ENCODE data around the gene GPATCH2L. TPM values are rescaled to one million over a fixed set of nuclear protein-coding genes. Genes with fewer than 3 reads are reported as not detected.

GPATCH2L gene
- total RNA-seq, 6 donors from 2014 or later = 22.4 to 52.0 (median 39.5) TPM

DNA sequence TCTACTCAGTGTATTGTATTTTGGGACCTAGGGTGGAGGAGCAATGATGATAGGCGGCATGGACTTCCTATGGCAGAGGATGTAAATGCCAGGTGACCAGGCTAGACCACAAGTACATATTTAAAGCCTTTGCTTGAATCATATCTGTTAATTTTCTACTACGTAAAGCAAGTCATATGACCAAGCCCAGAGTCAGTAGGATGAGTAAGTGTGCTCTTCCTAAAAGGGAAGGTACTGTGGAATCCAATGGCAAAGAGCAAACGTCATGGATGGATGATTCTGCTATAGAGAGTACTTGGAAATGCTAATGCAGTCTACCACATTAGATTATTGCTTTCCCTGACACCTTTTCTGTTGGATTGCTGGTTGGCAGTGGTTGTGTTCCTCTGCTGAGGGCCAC, 16.8 kb downstream of the GPATCH2L start:
- Histone ChIP-seq H3K9me3 (no peaks in the 10 kb centered on the region), H3K4me3 (no peak overlapping the region), H3K36me3 (peaks cover 7 to 70% (median 35%) of the 10 kb centered on the region in 4 donors), H3K27ac (no peak overlapping the region), H3K27me3 (no peaks in the 10 kb centered on the region), H3K4me1 (no peaks in the 10 kb centered on the region)
- TF ChIP-seq POLR2A (IDR thresholded peaks at IDR 0.05) (no peak), POLR2AphosphoS5 (IDR thresholded peaks at IDR 0.05) (no peak), EP300 (IDR thresholded peaks at IDR 0.05) (no peak)
- TF ChIP-seq, protein P1, sequence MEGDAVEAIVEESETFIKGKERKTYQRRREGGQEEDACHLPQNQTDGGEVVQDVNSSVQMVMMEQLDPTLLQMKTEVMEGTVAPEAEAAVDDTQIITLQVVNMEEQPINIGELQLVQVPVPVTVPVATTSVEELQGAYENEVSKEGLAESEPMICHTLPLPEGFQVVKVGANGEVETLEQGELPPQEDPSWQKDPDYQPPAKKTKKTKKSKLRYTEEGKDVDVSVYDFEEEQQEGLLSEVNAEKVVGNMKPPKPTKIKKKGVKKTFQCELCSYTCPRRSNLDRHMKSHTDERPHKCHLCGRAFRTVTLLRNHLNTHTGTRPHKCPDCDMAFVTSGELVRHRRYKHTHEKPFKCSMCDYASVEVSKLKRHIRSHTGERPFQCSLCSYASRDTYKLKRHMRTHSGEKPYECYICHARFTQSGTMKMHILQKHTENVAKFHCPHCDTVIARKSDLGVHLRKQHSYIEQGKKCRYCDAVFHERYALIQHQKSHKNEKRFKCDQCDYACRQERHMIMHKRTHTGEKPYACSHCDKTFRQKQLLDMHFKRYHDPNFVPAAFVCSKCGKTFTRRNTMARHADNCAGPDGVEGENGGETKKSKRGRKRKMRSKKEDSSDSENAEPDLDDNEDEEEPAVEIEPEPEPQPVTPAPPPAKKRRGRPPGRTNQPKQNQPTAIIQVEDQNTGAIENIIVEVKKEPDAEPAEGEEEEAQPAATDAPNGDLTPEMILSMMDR (IDR thresholded peaks at IDR 0.05) = no peak
- no peak for ATAC-seq (ENCODE audit: low FRiP score in 2 of 2)
- no peak for DNase-seq
- WGBS, 2 donors = 89 to 90% methylated on average over 3 of the region's 3 CpGs

DNA sequence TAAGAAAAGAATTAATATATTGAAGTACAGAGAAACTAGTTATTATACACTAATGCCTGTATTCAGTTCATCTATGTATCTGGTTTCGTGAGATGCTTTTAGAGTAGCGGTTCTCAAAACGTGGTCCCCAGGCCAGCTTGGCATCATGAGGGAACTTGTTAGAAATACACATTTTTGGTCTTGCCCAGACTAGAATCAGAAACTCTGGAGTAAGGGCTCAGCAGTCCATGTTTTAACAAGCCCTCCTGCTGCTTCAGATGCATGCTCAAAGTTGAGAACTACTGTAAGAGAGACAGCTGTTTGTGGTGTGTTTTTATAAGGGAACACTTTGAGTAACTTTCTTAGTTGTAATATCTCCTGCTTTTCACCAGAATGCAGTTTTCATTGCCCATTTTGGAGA, 18.1 kb downstream of the GPATCH2L start:
- ATAC-seq (ENCODE audit: low FRiP score in 2 of 2) = no peak
- Histone ChIP-seq H3K36me3 (peaks cover 14 to 79% (median 35%) of the 10 kb centered on the region in 4 donors), H3K9me3 (no peaks in the 10 kb centered on the region), H3K4me1 (no peaks in the 10 kb centered on the region), H3K27ac (no peak overlapping the region), H3K27me3 (no peaks in the 10 kb centered on the region), H3K4me3 (no peak overlapping the region)
- TF ChIP-seq, protein P1 (IDR thresholded peaks at IDR 0.05) = no peak
- TF ChIP-seq POLR2A (IDR thresholded peaks at IDR 0.05) (no peak), EP300 (IDR thresholded peaks at IDR 0.05) (no peak), POLR2AphosphoS5 (IDR thresholded peaks at IDR 0.05) (no peak)
- DNase-seq = no peak
- WGBS, 2 donors = 87 to 98% methylated on average over 3 of the region's 3 CpGs

DNA sequence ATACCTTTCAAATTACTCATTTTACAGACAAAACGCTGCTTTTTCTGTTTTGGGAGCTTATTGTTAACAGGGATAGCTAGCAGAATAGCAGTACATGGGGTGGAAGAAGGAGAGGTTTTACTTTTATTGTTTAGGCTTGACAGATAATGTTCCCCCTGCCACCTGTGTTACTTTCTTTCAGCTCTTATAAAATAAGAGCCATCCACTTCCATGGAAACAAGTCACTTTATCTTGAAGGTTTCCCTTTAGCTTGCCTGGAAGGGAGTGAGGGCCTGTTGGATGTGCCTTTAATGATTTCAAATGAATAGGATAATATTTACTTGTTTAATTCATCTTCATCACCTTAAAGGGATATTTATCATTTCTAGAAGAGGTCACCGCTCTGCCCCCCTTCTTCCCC, 23.3 kb downstream of the GPATCH2L start:
- Histone ChIP-seq H3K4me3 (no peak overlapping the region), H3K36me3 (peaks cover 11 to 93% (median 28%) of the 10 kb centered on the region in 4 donors), H3K27me3 (no peaks in the 10 kb centered on the region), H3K27ac (no peak overlapping the region), H3K4me1 (no peaks in the 10 kb centered on the region), H3K9me3 (no peaks in the 10 kb centered on the region)
- ATAC-seq (ENCODE audit: low FRiP score in 2 of 2) = no peak
- DNase-seq = no peak
- WGBS, 2 donors = 93 to 100% methylated on average over 2 of the region's 2 CpGs
- TF ChIP-seq EP300 (IDR thresholded peaks at IDR 0.05) = no peak
- no peak for TF ChIP-seq POLR2AphosphoS5 (IDR thresholded peaks at IDR 0.05)
- TF ChIP-seq POLR2A (IDR thresholded peaks at IDR 0.05) = no peak
- TF ChIP-seq, protein P1 (IDR thresholded peaks at IDR 0.05) = no peak

DNA sequence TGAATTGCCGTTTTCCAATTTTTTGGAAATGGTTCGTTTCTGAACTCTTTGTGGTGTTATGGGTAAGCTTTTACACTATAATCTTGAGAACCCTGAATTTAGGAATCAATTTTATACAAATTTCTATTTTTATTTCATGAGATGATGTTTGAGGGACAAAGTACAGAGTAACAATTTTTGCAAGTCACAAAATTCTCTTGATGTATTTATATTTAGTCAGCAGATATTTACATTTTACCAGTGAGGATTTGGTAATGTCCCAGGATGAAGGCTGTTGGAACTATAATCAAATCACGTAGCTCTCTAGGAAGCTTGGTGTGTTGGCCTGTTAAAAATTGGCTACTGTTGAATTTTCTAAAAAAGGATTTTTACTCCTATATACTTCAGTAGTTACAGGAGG, 24.2 kb downstream of the GPATCH2L start:
- DNase-seq (no peak), ATAC-seq (ENCODE audit: low FRiP score in 2 of 2) (no peak)
- no peak overlapping the region for H3K27ac ChIP-seq
- no peak for TF ChIP-seq EP300 (IDR thresholded peaks at IDR 0.05)
- TF ChIP-seq, protein P1 (IDR thresholded peaks at IDR 0.05) = no peak
- TF ChIP-seq POLR2A (IDR thresholded peaks at IDR 0.05) = no peak
- no peak for TF ChIP-seq POLR2AphosphoS5 (IDR thresholded peaks at IDR 0.05)
- WGBS, 2 donors = 85 to 90% methylated on average over 3 of the region's 3 CpGs
- H3K4me1 ChIP-seq = no peaks in the 10 kb centered on the region
- H3K4me3 ChIP-seq = no peak overlapping the region
- H3K9me3 ChIP-seq = no peaks in the 10 kb centered on the region
- H3K27me3 ChIP-seq = no peaks in the 10 kb centered on the region
- H3K36me3 ChIP-seq = peaks cover 14 to 95% (median 30%) of the 10 kb centered on the region in 4 donors

DNA sequence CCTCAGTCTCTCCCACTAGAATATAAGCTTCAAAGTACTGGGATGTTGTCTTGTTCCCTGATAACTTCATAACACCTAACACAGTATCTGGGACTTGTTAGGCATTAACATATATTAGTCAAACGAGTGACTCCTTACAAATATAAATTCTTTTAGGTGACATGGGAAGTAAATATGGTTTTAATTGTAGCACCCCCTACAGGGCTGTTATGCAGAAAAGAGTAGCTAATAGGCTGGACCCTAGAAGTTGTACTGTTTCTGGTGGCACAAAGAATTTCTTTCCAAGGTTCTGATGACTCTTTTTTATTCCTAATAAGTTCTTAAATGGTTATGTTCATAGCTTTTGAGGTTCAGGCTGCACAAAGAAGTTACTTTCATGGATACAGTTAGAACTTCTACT, 29.8 kb downstream of the GPATCH2L start:
- no peak overlapping the region for H3K27ac ChIP-seq
- TF ChIP-seq POLR2A (IDR thresholded peaks at IDR 0.05) = no peak
- TF ChIP-seq POLR2AphosphoS5 (IDR thresholded peaks at IDR 0.05) = no peak
- TF ChIP-seq, protein P1 (IDR thresholded peaks at IDR 0.05) = no peak
- TF ChIP-seq EP300 (IDR thresholded peaks at IDR 0.05) = no peak
- no peak overlapping the region for H3K4me3 ChIP-seq
- H3K27me3 ChIP-seq = no peaks in the 10 kb centered on the region
- H3K4me1 ChIP-seq = no peaks in the 10 kb centered on the region
- no peak for DNase-seq
- no peaks in the 10 kb centered on the region for H3K9me3 ChIP-seq
- peaks cover 13 to 84% (median 39%) of the 10 kb centered on the region in 4 donors for H3K36me3 ChIP-seq
- WGBS, 2 donors = 59 to 79% methylated on average over 1 of the region's 1 CpG
- ATAC-seq (ENCODE audit: low FRiP score in 2 of 2) = no peak
